Diencephalon (tissue), 1 donor: ENCODE data around the gene OR14C36. TPM values are rescaled to one million over a fixed set of nuclear protein-coding genes. Genes with fewer than 3 reads are reported as not detected.

Source experiments
- total RNA-seq: library from RNA; depleted of rRNA; stranded (reverse); fragments of >200 nt; gene quantifications from one replicate; pipeline ENCODE4 v1.2.3, GENCODE V29; 2014

Gene OR14C36
- total RNA-seq = not detected

GRCh38 chr1:248348475-248348874 lies at the start of gene OR14C36:
OR14C36 (plus strand) TSS chr1:248348775; CDS start chr1:248348775, 0 bp downstream.

GRCh38 chr1:248303324-248303723 lies 45.3 kb upstream of the OR14C36 start, which contains the start of gene OR2T12:
OR2T12 (minus strand) TSS chr1:248303424; CDS start chr1:248295578, 7,846 bp downstream.

GRCh38 chr1:248324468-248324867 lies 24.1 kb upstream of the OR14C36 start, which contains the start of gene OR2M7:
OR2M7 (minus strand) TSS chr1:248324568; CDS start chr1:248324568, 0 bp downstream.

GRCh38 chr1:248361121-248361715 lies 12.6 kb downstream of the OR14C36 start, which contains the start of gene OR2T4:
OR2T4 (plus strand) TSS chr1:248361665; CDS start chr1:248361665, 0 bp downstream.

GRCh38 chr1:248375446-248375845 lies 26.9 kb downstream of the OR14C36 start, which contains the start of gene OR2T6:
OR2T6 (plus strand) TSS chr1:248375746; CDS start chr1:248387609, 11,863 bp downstream.

Other genes with a start within 250 kb of the OR14C36 start
- gene OR2M5, start 203.6 kb upstream of the OR14C36 start, total RNA-seq = not detected
- not detected for gene OR2M2, start 174.0 kb upstream of the OR14C36 start, total RNA-seq
- gene OR2M3, start 151.5 kb upstream of the OR14C36 start, total RNA-seq = 0.46 TPM
- gene OR2M4, start 117.4 kb upstream of the OR14C36 start, total RNA-seq = 0.46 TPM
- not detected for gene OR2T33, start 70.8 kb upstream of the OR14C36 start, total RNA-seq
- not detected for gene OR2T12, start 45.4 kb upstream of the OR14C36 start, total RNA-seq
- not detected for gene OR2M7, start 24.2 kb upstream of the OR14C36 start, total RNA-seq
- 0.46 TPM for gene OR2T4, start 12.9 kb downstream of the OR14C36 start, total RNA-seq
- 0.46 TPM for gene OR2T6, start 27.0 kb downstream of the OR14C36 start, total RNA-seq
- not detected for gene OR2T1, start 54.3 kb downstream of the OR14C36 start, total RNA-seq
- not detected for gene OR2T2, start 96.9 kb downstream of the OR14C36 start, total RNA-seq
- not detected for gene OR2T3, start 124.6 kb downstream of the OR14C36 start, total RNA-seq
- not detected for gene OR2T5, start 139.8 kb downstream of the OR14C36 start, total RNA-seq
- gene OR2G6, start 159.3 kb downstream of the OR14C36 start, total RNA-seq = not detected
- 0.23 TPM for gene OR2T29, start 214.0 kb downstream of the OR14C36 start, total RNA-seq
- not detected for gene OR2T34, start 226.0 kb downstream of the OR14C36 start, total RNA-seq
- gene OR2T10, start 248.9 kb downstream of the OR14C36 start, total RNA-seq = not detected